ENCODE measurements around the gene CREB5. TPM values are rescaled to one million over a fixed set of nuclear protein-coding genes. Genes with fewer than 3 reads are reported as not detected.

CREB5 gene
- total RNA-seq, 1 experiment from 2014 or later, result 0.49 TPM

DNA sequence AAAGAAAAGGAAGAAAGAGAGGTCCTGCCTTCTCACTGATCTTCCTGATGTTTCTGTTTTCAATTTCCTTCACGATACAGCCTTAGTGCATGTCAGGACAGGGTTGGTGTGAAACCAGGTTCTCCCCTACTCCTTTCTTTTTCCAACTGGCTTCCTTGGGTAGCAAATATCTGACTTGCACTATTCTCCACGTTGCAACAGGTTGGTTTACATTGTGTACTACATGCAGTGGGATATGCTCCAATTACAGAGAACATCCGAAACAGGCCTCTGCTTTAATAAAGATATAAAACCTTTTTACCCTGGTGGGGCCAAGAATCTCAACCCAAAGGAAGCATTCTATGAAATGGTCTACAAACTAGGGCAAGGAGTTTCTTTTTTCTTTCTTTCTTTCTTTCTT lies 16.9 kb upstream of the CREB5 start:
- Histone ChIP-seq H3K27me3 (ENCODE audit: insufficient read depth, low read length) (0 out of 2 replicates have a peak, but pooled peaks cover 9% of the 10 kb centered on the region), H3K9ac (ENCODE audit: low read length) (no peak overlapping the region), H3K4me2 (ENCODE audit: low read length) (no peak overlapping the region), H3K9me3 (ENCODE audit: control insufficient read depth in 1 of 2, insufficient read depth in 1 of 2, low read depth in 1 of 2, low read length in 2 of 2) (no peaks in the 10 kb centered on the region), H3K36me3 (ENCODE audit: control insufficient read depth in 1 of 2, insufficient read depth in 2 of 2, low read length in 2 of 2) (no peaks in the 10 kb centered on the region), H3K4me3 (replicated peaks in 1 of 2; ENCODE audit: low read depth in 1 of 2, low read length in 2 of 2) (no peak overlapping the region), H4K20me1 (ENCODE audit: insufficient read depth) (no peaks in the 10 kb centered on the region), H3K4me1 (ENCODE audit: control insufficient read depth in 1 of 2, insufficient read depth in 2 of 2, low read length in 2 of 2) (no peaks in the 10 kb centered on the region), H2AFZ (ENCODE audit: low read depth, low read length, poor library complexity, severe bottlenecking) (no peak overlapping the region), H3K9me2 (ENCODE audit: insufficient read depth) (no peaks in the 10 kb centered on the region), H3K79me2 (ENCODE audit: insufficient read depth, low read length) (no peaks in the 10 kb centered on the region), H3K27ac (ENCODE audit: low read depth, low read length) (no peak overlapping the region)
- intact Hi-C loops (cut with micrococcal nuclease), result no loop called here
- CTCF ChIA-PET, result no interaction called here
- no TSS peak for BruUV-seq (replicated peaks)
- POLR2A ChIA-PET, result no interaction called here
- DNase-seq (ENCODE audit: low read depth, low spot score), result no peak
- TF ChIP-seq SIN3A (IDR thresholded peaks at IDR 0.05; ENCODE audit: low read depth) (no peak), EZH2phosphoT487 (IDR thresholded peaks at IDR 0.05; ENCODE audit: borderline replicate concordance) (no peak), EZH2 (IDR thresholded peaks at IDR 0.05) (no peak), SP1 (IDR thresholded peaks at IDR 0.05; ENCODE audit: low read depth) (no peak), EGR1 (IDR thresholded peaks at IDR 0.05; ENCODE audit: low read depth) (no peak)
- TF ChIP-seq, protein P1, sequence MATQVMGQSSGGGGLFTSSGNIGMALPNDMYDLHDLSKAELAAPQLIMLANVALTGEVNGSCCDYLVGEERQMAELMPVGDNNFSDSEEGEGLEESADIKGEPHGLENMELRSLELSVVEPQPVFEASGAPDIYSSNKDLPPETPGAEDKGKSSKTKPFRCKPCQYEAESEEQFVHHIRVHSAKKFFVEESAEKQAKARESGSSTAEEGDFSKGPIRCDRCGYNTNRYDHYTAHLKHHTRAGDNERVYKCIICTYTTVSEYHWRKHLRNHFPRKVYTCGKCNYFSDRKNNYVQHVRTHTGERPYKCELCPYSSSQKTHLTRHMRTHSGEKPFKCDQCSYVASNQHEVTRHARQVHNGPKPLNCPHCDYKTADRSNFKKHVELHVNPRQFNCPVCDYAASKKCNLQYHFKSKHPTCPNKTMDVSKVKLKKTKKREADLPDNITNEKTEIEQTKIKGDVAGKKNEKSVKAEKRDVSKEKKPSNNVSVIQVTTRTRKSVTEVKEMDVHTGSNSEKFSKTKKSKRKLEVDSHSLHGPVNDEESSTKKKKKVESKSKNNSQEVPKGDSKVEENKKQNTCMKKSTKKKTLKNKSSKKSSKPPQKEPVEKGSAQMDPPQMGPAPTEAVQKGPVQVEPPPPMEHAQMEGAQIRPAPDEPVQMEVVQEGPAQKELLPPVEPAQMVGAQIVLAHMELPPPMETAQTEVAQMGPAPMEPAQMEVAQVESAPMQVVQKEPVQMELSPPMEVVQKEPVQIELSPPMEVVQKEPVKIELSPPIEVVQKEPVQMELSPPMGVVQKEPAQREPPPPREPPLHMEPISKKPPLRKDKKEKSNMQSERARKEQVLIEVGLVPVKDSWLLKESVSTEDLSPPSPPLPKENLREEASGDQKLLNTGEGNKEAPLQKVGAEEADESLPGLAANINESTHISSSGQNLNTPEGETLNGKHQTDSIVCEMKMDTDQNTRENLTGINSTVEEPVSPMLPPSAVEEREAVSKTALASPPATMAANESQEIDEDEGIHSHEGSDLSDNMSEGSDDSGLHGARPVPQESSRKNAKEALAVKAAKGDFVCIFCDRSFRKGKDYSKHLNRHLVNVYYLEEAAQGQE (IDR thresholded peaks at IDR 0.05; ENCODE audit: low read depth), result no peak
- RAD21 ChIA-PET (ENCODE audit: low non-redundant PET in 1 of 2, low total read pairs in 2 of 2, uncharacterized antibody in 2 of 2, unreplicated experiment in 2 of 2), result no interaction called here
- no peak for ATAC-seq

DNA sequence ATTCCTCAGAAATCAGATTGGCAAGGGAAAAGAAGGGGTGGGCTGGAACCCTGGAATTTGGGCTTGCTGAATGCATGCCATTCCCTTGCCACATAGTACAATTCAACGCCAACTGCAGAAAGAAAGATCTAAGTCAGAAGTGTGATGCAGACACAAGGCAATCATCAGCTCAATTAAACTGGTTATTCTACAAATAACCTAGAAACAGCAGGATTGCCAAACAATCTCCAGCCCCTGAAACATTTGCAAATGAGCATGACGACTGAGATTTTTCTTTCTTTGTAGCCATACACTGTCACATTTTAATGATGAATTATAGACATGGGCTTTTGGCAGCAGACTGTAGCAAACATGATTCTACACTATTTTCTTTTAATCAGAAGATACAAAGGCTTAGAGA lies 16.5 kb upstream of the CREB5 start:
- Histone ChIP-seq H3K36me3 (ENCODE audit: control insufficient read depth in 1 of 2, insufficient read depth in 2 of 2, low read length in 2 of 2) (no peaks in the 10 kb centered on the region), H3K27ac (ENCODE audit: low read depth, low read length) (no peak overlapping the region), H3K4me2 (ENCODE audit: low read length) (no peak overlapping the region), H4K20me1 (ENCODE audit: insufficient read depth) (no peaks in the 10 kb centered on the region), H3K9me3 (ENCODE audit: control insufficient read depth in 1 of 2, insufficient read depth in 1 of 2, low read depth in 1 of 2, low read length in 2 of 2) (no peaks in the 10 kb centered on the region), H2AFZ (ENCODE audit: low read depth, low read length, poor library complexity, severe bottlenecking) (no peak overlapping the region), H3K27me3 (ENCODE audit: insufficient read depth, low read length) (0 out of 2 replicates have a peak, but pooled peaks cover 9% of the 10 kb centered on the region), H3K79me2 (ENCODE audit: insufficient read depth, low read length) (no peaks in the 10 kb centered on the region), H3K9ac (ENCODE audit: low read length) (no peak overlapping the region), H3K4me3 (replicated peaks in 1 of 2; ENCODE audit: low read depth in 1 of 2, low read length in 2 of 2) (no peak overlapping the region), H3K4me1 (ENCODE audit: control insufficient read depth in 1 of 2, insufficient read depth in 2 of 2, low read length in 2 of 2) (no peaks in the 10 kb centered on the region), H3K9me2 (ENCODE audit: insufficient read depth) (no peaks in the 10 kb centered on the region)
- BruUV-seq (replicated peaks), result no TSS peak
- ChIA-PET POLR2A (no interaction called here), RAD21 (ENCODE audit: low non-redundant PET in 1 of 2, low total read pairs in 2 of 2, uncharacterized antibody in 2 of 2, unreplicated experiment in 2 of 2) (no interaction called here), CTCF (no interaction called here)
- intact Hi-C loops (cut with micrococcal nuclease), result no loop called here
- ATAC-seq (no peak), DNase-seq (ENCODE audit: low read depth, low spot score) (no peak)
- TF ChIP-seq EZH2 (IDR thresholded peaks at IDR 0.05), result no peak
- no peak for TF ChIP-seq RAD21 (IDR thresholded peaks at IDR 0.05; ENCODE audit: low read depth)
- no peak for TF ChIP-seq SRF (IDR thresholded peaks at IDR 0.05; ENCODE audit: low read depth)
- no peak for TF ChIP-seq SP1 (IDR thresholded peaks at IDR 0.05; ENCODE audit: low read depth)
- TF ChIP-seq CEBPB (IDR thresholded peaks at IDR 0.05; ENCODE audit: low read depth), result no peak
- TF ChIP-seq CBX3 (IDR thresholded peaks at IDR 0.05; ENCODE audit: low read depth), result no peak
- TF ChIP-seq, protein P2, sequence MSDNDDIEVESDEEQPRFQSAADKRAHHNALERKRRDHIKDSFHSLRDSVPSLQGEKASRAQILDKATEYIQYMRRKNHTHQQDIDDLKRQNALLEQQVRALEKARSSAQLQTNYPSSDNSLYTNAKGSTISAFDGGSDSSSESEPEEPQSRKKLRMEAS (IDR thresholded peaks at IDR 0.05), result no peak
- TF ChIP-seq, protein P1 (IDR thresholded peaks at IDR 0.05; ENCODE audit: low read depth), result no peak
- no peak for TF ChIP-seq ZFX (IDR thresholded peaks at IDR 0.05)
- no peak for TF ChIP-seq TCF7L2 (IDR thresholded peaks at IDR 0.05; ENCODE audit: borderline replicate concordance, extremely low read depth, insufficient read depth, insufficient read length)
- TF ChIP-seq, protein P3, sequence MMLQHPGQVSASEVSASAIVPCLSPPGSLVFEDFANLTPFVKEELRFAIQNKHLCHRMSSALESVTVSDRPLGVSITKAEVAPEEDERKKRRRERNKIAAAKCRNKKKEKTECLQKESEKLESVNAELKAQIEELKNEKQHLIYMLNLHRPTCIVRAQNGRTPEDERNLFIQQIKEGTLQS (IDR thresholded peaks at IDR 0.05), result no peak
- TF ChIP-seq FOSL1 (IDR thresholded peaks at IDR 0.05; ENCODE audit: low read depth), result no peak
- TF ChIP-seq EZH2phosphoT487 (IDR thresholded peaks at IDR 0.05; ENCODE audit: borderline replicate concordance), result no peak
